IMR-90 (cell line): ENCODE results near the gene RPH3AL. TPM values are rescaled to one million over a fixed set of nuclear protein-coding genes. Genes with fewer than 3 reads are reported as not detected.

Experiments used
- ATAC-seq: fragments of 200-7000 bp; cut with Tn5 transposase; 2 replicates; pipeline ENCODE4 v1.9.1; 2020; ENCODE audit warnings: low read depth, mild to moderate bottlenecking, moderate library complexity
- BruUV-seq: library from RNA; stranded (reverse); fragments of 400-500 nt; replicated peaks from 2 replicates; lab custom pipeline; 2021; lab: Mats Ljungman, UMichigan
- CTCF ChIA-PET: fragments of 300-600 bp; formaldehyde crosslinking; extraction: SDS; loops from one replicate; lab custom pipeline; 2021; ENCODE audit warnings: antibody characterized with exemption; lab: Yijun Ruan, JAX
- POLR2A ChIA-PET: fragments of 300-600 bp; sonication (Branson Sonifier 250); formaldehyde crosslinking; loops from one replicate; lab custom pipeline; 2022; ENCODE audit warnings: antibody characterized with exemption; ENCODE audit not compliant: unreplicated experiment; lab: Charles Lee
- DNase-seq: peaks from one replicate; pipeline ENCODE4 v3.0.0; 2013
- H2AFZ ChIP-seq: replicated peaks from 2 replicates; pipeline ENCODE3; 2013; ENCODE audit warnings: low read length, mild to moderate bottlenecking; ENCODE audit not compliant: poor library complexity
- H2AK5ac ChIP-seq: 2 replicates; pipeline ENCODE4 v1.6.1; 2013; ENCODE audit warnings: low read depth, low read length, inconsistent platforms
- H2AK9ac ChIP-seq: replicated peaks from 2 replicates; pipeline ENCODE3; 2013; ENCODE audit warnings: mild to moderate bottlenecking, low read depth, low read length, moderate library complexity; ENCODE audit not compliant: poor library complexity
- H2BK120ac ChIP-seq: 2 replicates; pipeline ENCODE4 v1.6.1; 2013; ENCODE audit warnings: low read depth, low read length, inconsistent platforms
- H2BK15ac ChIP-seq: 3 replicates; pipeline ENCODE4 v1.6.1; 2013; ENCODE audit warnings: low read depth, low read length, inconsistent platforms
- H2BK20ac ChIP-seq: 2 replicates; pipeline ENCODE4 v1.6.1; 2013; ENCODE audit warnings: low read depth, mild to moderate bottlenecking, inconsistent platforms, low read length, moderate library complexity
- H2BK5ac ChIP-seq: 2 replicates; pipeline ENCODE4 v1.6.1; 2013; ENCODE audit warnings: mild to moderate bottlenecking, low read depth, low read length, inconsistent platforms; ENCODE audit not compliant: poor library complexity, severe bottlenecking
- H3K14ac ChIP-seq: replicated peaks from 2 replicates; pipeline ENCODE4 v1.6.1; 2013; ENCODE audit warnings: low read depth, low read length, inconsistent platforms
- H3K18ac ChIP-seq: 2 replicates; pipeline ENCODE4 v1.6.1; 2013; ENCODE audit warnings: low read depth, low read length, control low read depth
- H3K23ac ChIP-seq: 2 replicates; pipeline ENCODE4 v1.6.1; 2013; ENCODE audit warnings: low read depth, low read length, inconsistent platforms
- H3K27ac ChIP-seq: 2 replicates; pipeline ENCODE4 v1.5.1; 2013; ENCODE audit warnings: mild to moderate bottlenecking, control low read depth, low read length; ENCODE audit not compliant: insufficient read depth
- H3K27me3 ChIP-seq: 2 replicates; pipeline ENCODE4 v1.6.1; 2013; ENCODE audit warnings: low read length; ENCODE audit not compliant: control insufficient read depth, insufficient read depth
- H3K36me3 ChIP-seq: 2 replicates; pipeline ENCODE4 v1.6.1; 2013; ENCODE audit warnings: low read length, mixed read lengths; ENCODE audit not compliant: control insufficient read depth, insufficient read depth
- H3K4ac ChIP-seq: 2 replicates; pipeline ENCODE4 v1.6.1; 2013; ENCODE audit warnings: low read depth, low read length, inconsistent platforms
- H3K4me1 ChIP-seq: 2 replicates; pipeline ENCODE4 v1.6.1; 2013; ENCODE audit warnings: low read length, mixed read lengths; ENCODE audit not compliant: control insufficient read depth, insufficient read depth
- H3K4me2 ChIP-seq: 2 replicates; pipeline ENCODE4 v1.6.1; 2013; ENCODE audit warnings: low read depth, mild to moderate bottlenecking, control low read depth, low read length, moderate library complexity
- H3K4me3 ChIP-seq: 2 replicates; pipeline ENCODE4 v1.5.1; 2013; ENCODE audit warnings: low read depth, mild to moderate bottlenecking, control low read depth, low read length, moderate library complexity; ENCODE audit not compliant: insufficient read depth
- H3K56ac ChIP-seq: 2 replicates; pipeline ENCODE4 v1.6.1; 2013; ENCODE audit warnings: low read length, inconsistent platforms; ENCODE audit not compliant: insufficient read depth; ENCODE audit errors: extremely low read depth
- H3K79me1 ChIP-seq, 2 experiments: 2 replicates each; pipeline ENCODE4 v1.6.1; 2013; ENCODE audit warnings: low read length in 2 of 2, inconsistent platforms in 1 of 2, low read depth in 1 of 2
- H3K9ac ChIP-seq: 2 replicates; pipeline ENCODE4 v1.6.1; 2013; ENCODE audit warnings: low read depth, low read length, control low read depth
- H3K9me1 ChIP-seq: 2 replicates; pipeline ENCODE4 v1.6.1; 2013; ENCODE audit warnings: low read length, inconsistent platforms; ENCODE audit not compliant: insufficient read depth
- H3K9me3 ChIP-seq: 2 replicates; pipeline ENCODE4 v1.6.1; 2013; ENCODE audit warnings: low read length; ENCODE audit not compliant: control insufficient read depth, insufficient read depth
- H4K20me1 ChIP-seq: 2 replicates; pipeline ENCODE4 v1.6.1; 2013; ENCODE audit warnings: low read length, inconsistent platforms; ENCODE audit not compliant: insufficient read depth
- H4K5ac ChIP-seq: 2 replicates; pipeline ENCODE4 v1.6.1; 2013; ENCODE audit warnings: mild to moderate bottlenecking, low read depth, low read length, control low read depth
- H4K8ac ChIP-seq, 2 experiments: 2 replicates each; pipeline ENCODE4 v1.6.1; 2013; ENCODE audit warnings: low read depth in 2 of 2, low read length in 2 of 2, control low read depth in 1 of 2, inconsistent platforms in 1 of 2
- H4K91ac ChIP-seq: 2 replicates; pipeline ENCODE4 v1.6.1; 2013; ENCODE audit warnings: low read depth, low read length, inconsistent platforms; ENCODE audit not compliant: insufficient read depth
- CEBPB ChIP-seq: IDR thresholded peaks from 2 replicates; pipeline ENCODE4 v1.6.1; 2012; ENCODE audit warnings: low read depth, low read length, improper control_type of control experiment
- CHD1 ChIP-seq: IDR thresholded peaks from 2 replicates; pipeline ENCODE4 v1.6.1; 2012; ENCODE audit warnings: low read depth, low read length, improper control_type of control experiment
- CTCF ChIP-seq: conservative IDR thresholded peaks from 2 replicates; pipeline ENCODE4 v1.5.1; 2012; ENCODE audit warnings: mild to moderate bottlenecking, low read depth, low read length, improper control_type of control experiment
- ELK1 ChIP-seq: fragments of 150-350 bp; IDR thresholded peaks from 2 replicates; pipeline ENCODE4 v1.6.1; 2016; ENCODE audit warnings: low read depth, mild to moderate bottlenecking, low read length, moderate library complexity, borderline replicate concordance
- FOS ChIP-seq: fragments of 150-350 bp; IDR thresholded peaks from 2 replicates; pipeline ENCODE4 v1.6.1; 2016; ENCODE audit warnings: low read depth, low read length
- MAFK ChIP-seq: IDR thresholded peaks from 2 replicates; pipeline ENCODE4 v1.6.1; 2012; ENCODE audit warnings: low read depth, low read length, improper control_type of control experiment
- MAZ ChIP-seq: IDR thresholded peaks from 2 replicates; pipeline ENCODE4 v1.6.1; 2012; ENCODE audit warnings: low read depth, mild to moderate bottlenecking, low read length, improper control_type of control experiment, moderate library complexity, borderline replicate concordance
- MXI1 ChIP-seq: IDR thresholded peaks from 2 replicates; pipeline ENCODE4 v1.6.1; 2012; ENCODE audit warnings: low read depth, mild to moderate bottlenecking, low read length, moderate library complexity, borderline replicate concordance
- NFE2L2 ChIP-seq: fragments of 150-350 bp; IDR thresholded peaks from 2 replicates; pipeline ENCODE4 v1.6.1; 2016; ENCODE audit warnings: low read depth, mild to moderate bottlenecking, low read length
- POLR2A ChIP-seq: IDR thresholded peaks from 2 replicates; pipeline ENCODE4 v1.6.1; 2012; ENCODE audit warnings: mild to moderate bottlenecking, low read depth, low read length
- RAD21 ChIP-seq: IDR thresholded peaks from 2 replicates; pipeline ENCODE4 v1.6.1; 2012; ENCODE audit warnings: low read length, improper control_type of control experiment
- RFX5 ChIP-seq: IDR thresholded peaks from 2 replicates; pipeline ENCODE4 v1.8.0; 2012; ENCODE audit warnings: low read depth, mild to moderate bottlenecking, low read length, moderate library complexity
- SMC3 ChIP-seq: fragments of 150-350 bp; IDR thresholded peaks from 2 replicates; pipeline ENCODE4 v1.6.1; 2016; ENCODE audit warnings: low read depth, mild to moderate bottlenecking, antibody characterized with exemption, low read length, moderate library complexity
- WGBS, 2 experiments: methylation state at CpG; one replicate each; pipeline versions ENCODE4 v1.1.5 to v1.1.7; 2013; ENCODE audit warnings: missing lambda C conversion rate in 2 of 2; ENCODE audit not compliant: insufficient read length in 1 of 2; ENCODE audit errors: extremely low coverage in 2 of 2; 5-methylcytosine and 5-hydroxymethylcytosine counted together
- dilution Hi-C: fragments of 300-500 bp; cut with HindIII; formaldehyde crosslinking; loops from one replicate; pipeline ENCODE4 v1.14.3; 2018; ENCODE audit warnings: low sequenced_read_pairs; ENCODE audit not compliant: unreplicated experiment
- in situ Hi-C: fragments of 300-500 bp; cut with MboI; formaldehyde crosslinking; loops from 3 replicates; pipeline ENCODE4 v1.14.3; 2019; ENCODE audit warnings: low sequenced_read_pairs, inconsistent platforms, mixed read lengths
- intact Hi-C: fragments of 100-400 bp; cut with micrococcal nuclease; formaldehyde crosslinking; loops from 2 replicates; pipeline ENCODE4 v1.10.0; 2022
- polyA plus RNA-seq, 3 experiments: library from polyadenylated mRNA; depleted of rRNA; stranded (reverse); fragments of >200 nt; gene quantifications; 2 replicates each; pipeline ENCODE4 v1.2.3, GENCODE V29; 2012; ENCODE audit warnings: low replicate concordance in 1 of 3
- total RNA-seq: library from RNA; depleted of rRNA; stranded (reverse); fragments of >200 nt; gene quantifications from 2 replicates; pipeline ENCODE4 v1.2.3, GENCODE V29; 2012

The RPH3AL gene
- total and polyA plus RNA-seq, 2 of the 4 experiments (the other 2 are of a cell fraction) = 1.8 to 2.5 TPM

GRCh38 chr17:353213-353837 is 718 bp upstream of the RPH3AL start:
- peaks cover 3% of the 10 kb centered on the region for H3K9me3 ChIP-seq
- no peak overlapping the region for H2BK120ac ChIP-seq
- H3K27me3 ChIP-seq = no peaks in the 10 kb centered on the region
- DNase-seq = no peak
- ChIA-PET CTCF (no interaction called here), POLR2A (no interaction called here)
- TF ChIP-seq MAFK = no peak
- TF ChIP-seq NFE2L2 = no peak
- TF ChIP-seq CHD1 = no peak
- TF ChIP-seq RFX5 = no peak
- TF ChIP-seq ELK1 = no peak
- no peak for TF ChIP-seq MXI1
- no peak for TF ChIP-seq MAZ
- TF ChIP-seq CTCF = no peak
- no peak for TF ChIP-seq SMC3
- TF ChIP-seq POLR2A = no peak
- TF ChIP-seq CEBPB = no peak
- no peak for TF ChIP-seq FOS
- TF ChIP-seq RAD21 = no peak
- no peak overlapping the region for H4K5ac ChIP-seq
- no peak overlapping the region for H2AFZ ChIP-seq
- no peak overlapping the region for H2AK5ac ChIP-seq
- no peak overlapping the region for H3K9ac ChIP-seq
- no peak overlapping the region for H3K14ac ChIP-seq
- no peak overlapping the region for H2BK20ac ChIP-seq
- H3K9me1 ChIP-seq = no peaks in the 10 kb centered on the region
- no peak overlapping the region for H2BK5ac ChIP-seq
- H2BK15ac ChIP-seq = no peak overlapping the region
- H3K36me3 ChIP-seq = no peaks in the 10 kb centered on the region
- H3K4ac ChIP-seq = no peak overlapping the region
- H4K8ac ChIP-seq = no peak overlapping the region
- H3K4me3 ChIP-seq = no peak overlapping the region
- in situ Hi-C loops = no loop called here
- H2AK9ac ChIP-seq = no peak overlapping the region
- H3K23ac ChIP-seq = no peak overlapping the region
- no peaks in the 10 kb centered on the region for H3K79me1 ChIP-seq
- H3K18ac ChIP-seq = no peak overlapping the region
- WGBS, 2 experiments = no CpG with 5 or more reads among the region's 8 CpGs
- no peak overlapping the region for H3K4me2 ChIP-seq
- no peak overlapping the region for H3K56ac ChIP-seq
- H4K91ac ChIP-seq = no peak overlapping the region
- no peak for ATAC-seq
- no TSS peak for BruUV-seq
- intact Hi-C loops = no loop called here
- no peaks in the 10 kb centered on the region for H4K20me1 ChIP-seq
- H3K27ac ChIP-seq = no peak overlapping the region
- dilution Hi-C loops = no loop called here
- H3K4me1 ChIP-seq = peaks cover 2% of the 10 kb centered on the region; the same call in 1 of the 2 replicates
